Loucy (cell line): ENCODE results near the gene INF2.

Experiments used
- H2AFZ ChIP-seq: fragments of 200-600 bp; sonication (generic); 2 replicates; pipeline ENCODE4 v1.6.0; 2016; ENCODE audit warnings: antibody characterized with exemption, mild to moderate bottlenecking, low read length, moderate library complexity
- H3F3A ChIP-seq: fragments of 200-600 bp; 2 replicates; pipeline ENCODE4 v1.6.0; 2016; ENCODE audit warnings: antibody characterized with exemption, low read depth, mild to moderate bottlenecking
- H3K27me3 ChIP-seq: fragments of 200-600 bp; sonication (generic); 2 replicates; pipeline ENCODE4 v1.6.1; 2014; ENCODE audit warnings: low read length, mild to moderate bottlenecking; ENCODE audit not compliant: insufficient read depth, poor library complexity, severe bottlenecking
- H3K36me3 ChIP-seq: fragments of 200-600 bp; sonication (generic); 2 replicates; pipeline ENCODE4 v1.6.1; 2016; ENCODE audit warnings: low read length; ENCODE audit not compliant: insufficient read depth
- H3K4me1 ChIP-seq: fragments of 200-600 bp; sonication (generic); 2 replicates; pipeline ENCODE4 v1.5.1; 2014; ENCODE audit warnings: low read length, mild to moderate bottlenecking; ENCODE audit not compliant: insufficient read depth, poor library complexity, severe bottlenecking
- H3K4me2 ChIP-seq: fragments of 200-600 bp; sonication (generic); 2 replicates; pipeline ENCODE4 v1.6.0; 2014; ENCODE audit warnings: antibody characterized with exemption, low read length, low read depth, mild to moderate bottlenecking; ENCODE audit not compliant: poor library complexity, severe bottlenecking
- H3K4me3 ChIP-seq: fragments of 200-600 bp; sonication (generic); 2 replicates; pipeline ENCODE4 v1.5.1; 2014; ENCODE audit warnings: low read length, mild to moderate bottlenecking, mixed read lengths; ENCODE audit not compliant: poor library complexity, severe bottlenecking
- H3K79me2 ChIP-seq: fragments of 200-600 bp; sonication (generic); 2 replicates; pipeline ENCODE4 v1.6.1; 2014; ENCODE audit warnings: low read length; ENCODE audit not compliant: insufficient read depth
- H3K9ac ChIP-seq: fragments of 200-600 bp; sonication (generic); 2 replicates; pipeline ENCODE4 v1.6.0; 2014; ENCODE audit warnings: mild to moderate bottlenecking, low read depth, low read length, moderate library complexity; ENCODE audit not compliant: poor library complexity, severe bottlenecking
- H3K9me2 ChIP-seq: fragments of 200-600 bp; sonication (generic); replicated peaks from 2 replicates; pipeline ENCODE4 v1.6.1; 2016; ENCODE audit warnings: low read depth, low read length, mixed read lengths
- H3K9me3 ChIP-seq: fragments of 200-600 bp; sonication (generic); 2 replicates; pipeline ENCODE4 v1.6.1; 2014; ENCODE audit warnings: mild to moderate bottlenecking, antibody characterized with exemption, low read length, low read depth; ENCODE audit not compliant: insufficient read depth
- H4K20me1 ChIP-seq: fragments of 200-600 bp; sonication (generic); 2 replicates; pipeline ENCODE4 v1.6.0; 2014; ENCODE audit warnings: antibody characterized with exemption, low read length, mild to moderate bottlenecking; ENCODE audit not compliant: insufficient read depth, poor library complexity, severe bottlenecking
- CTCF ChIP-seq: fragments of 200-600 bp; sonication (generic); conservative IDR thresholded peaks from 2 replicates; pipeline ENCODE4 v1.5.1; 2014; ENCODE audit warnings: mild to moderate bottlenecking, antibody characterized with exemption, low read length
- EZH2phosphoT487 ChIP-seq: fragments of 200-600 bp; IDR thresholded peaks from 2 replicates; pipeline ENCODE4 v1.6.1; 2018; ENCODE audit warnings: antibody characterized with exemption, mild to moderate bottlenecking, moderate library complexity, borderline replicate concordance

The INF2 gene

GRCh38 chr14:104722938-104723650, 33.7 kb downstream of the INF2 start:
- Histone ChIP-seq H2AFZ (no peak overlapping the region), H3K4me2 (peak overlapping the region; percentile 85), H3K9me3 (no peaks in the 10 kb centered on the region), H4K20me1 (no peaks in the 10 kb centered on the region), H3K79me2 (no peaks in the 10 kb centered on the region), H3K9ac (no peak overlapping the region), H3K9me2 (no peaks in the 10 kb centered on the region), H3K4me3 (peak overlapping the region; percentile 81), H3K4me1 (peaks cover 6% of the 10 kb centered on the region), H3F3A (no peaks in the 10 kb centered on the region), H3K36me3 (no peaks in the 10 kb centered on the region), H3K27me3 (no peaks in the 10 kb centered on the region)
- no peak for TF ChIP-seq EZH2phosphoT487
- TF ChIP-seq CTCF: no peak

- Histone ChIP-seq H3F3A (no peaks in the 10 kb centered on the region), H3K27me3 (no peaks in the 10 kb centered on the region), H2AFZ (peak within 1 kb of the TSS; percentile 84), H3K4me2 (peak within 1 kb of the TSS; percentile 85), H3K4me1 (peaks cover 6% of the 10 kb centered on the region), H4K20me1 (no peaks in the 10 kb centered on the region), H3K4me3 (peak within 1 kb of the TSS; percentile 81), H3K9me2 (no peaks in the 10 kb centered on the region), H3K79me2 (no peaks in the 10 kb centered on the region), H3K9me3 (no peaks in the 10 kb centered on the region), H3K36me3 (no peaks in the 10 kb centered on the region), H3K9ac (peak within 1 kb of the TSS; percentile 69)
- peak; percentile 70 for TF ChIP-seq CTCF
- TF ChIP-seq EZH2phosphoT487: no peak
Measured at GRCh38 chr14:104723651-104724406, 34.4 kb downstream of the INF2 start, which contains the start of gene ADSS1. Gene ADSS1 (plus strand): TSS chr14:104724229. CDS start chr14:104724271, 42 bp downstream.

- Histone ChIP-seq H3K9me2 (no peaks in the 10 kb centered on the region), H3K9ac (peak overlapping the region; percentile 69), H3K27me3 (no peaks in the 10 kb centered on the region), H3F3A (no peaks in the 10 kb centered on the region), H4K20me1 (no peaks in the 10 kb centered on the region), H3K4me1 (peaks cover 6% of the 10 kb centered on the region), H3K36me3 (no peaks in the 10 kb centered on the region), H2AFZ (peak overlapping the region; percentile 83; the same call in 1 of the 2 replicates), H3K4me2 (peak overlapping the region; percentile 85), H3K9me3 (no peaks in the 10 kb centered on the region), H3K79me2 (no peaks in the 10 kb centered on the region), H3K4me3 (peak overlapping the region; percentile 81)
- TF ChIP-seq EZH2phosphoT487 (no peak), CTCF (no peak)
Measured at GRCh38 chr14:104724407-104724980, 35.1 kb downstream of the INF2 start.
